Stimulated activated CD8-positive, alpha-beta memory T cell treated with anti-CD3 and anti-CD28 coated beads, Interleukin-4, amount 100 ng/mL, for 1 hour (primary cell): ENCODE measurements around the gene COL6A3.
"Not testable (repeated sequence)": the region's sequence is repeated elsewhere in the genome, so short reads cannot be mapped to it uniquely, and the experiment has no call there.

Experiments used
- DNase-seq, 2 donors: peaks; one replicate each; pipeline ENCODE4 v3.0.0-alpha.2; 2020; ENCODE audit warnings: low read depth in 2 of 2, low spot score in 1 of 2

Gene COL6A3

GRCh38 chr2:237319086-237319820 lies 94.7 kb downstream of the COL6A3 start:
- no peak for DNase-seq

GRCh38 chr2:237316339-237316738 lies 97.6 kb downstream of the COL6A3 start:
- DNase-seq = no peak

GRCh38 chr2:237315829-237316225 lies 98.1 kb downstream of the COL6A3 start:
- no peak for DNase-seq

DNA sequence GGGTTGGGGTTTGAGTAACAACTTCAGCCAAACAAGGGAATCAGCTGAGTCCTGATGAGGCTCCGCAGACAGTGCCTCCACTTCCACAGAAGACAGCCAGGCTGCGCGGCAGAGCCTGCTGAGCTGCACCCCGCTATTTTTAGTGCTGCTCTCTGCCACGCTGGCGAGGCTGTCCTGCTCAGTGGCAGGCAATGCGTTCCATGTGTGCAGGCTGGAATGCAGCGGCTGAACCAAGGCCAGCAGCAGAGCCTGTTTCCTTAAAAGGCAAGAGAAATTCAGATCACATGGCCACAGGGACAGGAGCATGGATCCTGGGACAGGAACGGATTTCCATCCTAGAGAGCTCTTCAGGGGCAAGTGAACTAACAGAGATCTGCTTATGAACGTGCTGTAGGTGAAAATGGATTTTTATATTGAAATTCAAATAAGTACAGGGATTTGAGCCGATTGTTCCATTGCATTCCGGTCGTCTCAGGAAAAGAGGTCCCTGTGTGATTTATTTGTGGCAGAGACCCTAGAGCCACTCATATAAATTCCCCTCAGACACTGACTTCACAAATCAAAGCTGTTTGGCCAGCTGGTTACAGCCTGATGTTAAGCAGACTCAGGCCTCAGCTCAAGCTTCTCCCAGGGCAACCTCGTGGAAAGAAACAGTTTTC lies 98.7 kb downstream of the COL6A3 start:
- DNase-seq = no peak

DNA sequence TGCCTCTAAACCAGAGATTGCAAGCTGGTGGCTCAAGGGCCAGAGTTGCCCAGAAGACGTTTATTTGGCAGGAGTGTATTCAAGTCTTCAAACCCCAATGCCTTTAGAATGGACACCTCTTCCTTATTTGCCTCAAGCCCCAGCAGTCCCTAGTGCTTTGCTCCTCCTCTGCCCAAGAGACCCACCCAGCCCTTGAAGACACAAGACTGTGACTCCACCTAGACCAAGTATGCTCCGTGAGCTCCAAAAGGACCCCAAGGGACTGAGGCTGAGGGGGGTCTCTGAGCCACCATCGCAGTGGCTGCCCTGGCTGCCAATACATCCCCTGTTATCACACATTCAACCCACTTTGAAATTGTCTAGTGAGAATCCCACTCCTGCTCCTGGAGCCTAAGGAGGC lies 99.3 kb downstream of the COL6A3 start:
- no peak for DNase-seq

GRCh38 chr2:237314198-237314597 lies 99.8 kb downstream of the COL6A3 start:
- no peak for DNase-seq

DNA sequence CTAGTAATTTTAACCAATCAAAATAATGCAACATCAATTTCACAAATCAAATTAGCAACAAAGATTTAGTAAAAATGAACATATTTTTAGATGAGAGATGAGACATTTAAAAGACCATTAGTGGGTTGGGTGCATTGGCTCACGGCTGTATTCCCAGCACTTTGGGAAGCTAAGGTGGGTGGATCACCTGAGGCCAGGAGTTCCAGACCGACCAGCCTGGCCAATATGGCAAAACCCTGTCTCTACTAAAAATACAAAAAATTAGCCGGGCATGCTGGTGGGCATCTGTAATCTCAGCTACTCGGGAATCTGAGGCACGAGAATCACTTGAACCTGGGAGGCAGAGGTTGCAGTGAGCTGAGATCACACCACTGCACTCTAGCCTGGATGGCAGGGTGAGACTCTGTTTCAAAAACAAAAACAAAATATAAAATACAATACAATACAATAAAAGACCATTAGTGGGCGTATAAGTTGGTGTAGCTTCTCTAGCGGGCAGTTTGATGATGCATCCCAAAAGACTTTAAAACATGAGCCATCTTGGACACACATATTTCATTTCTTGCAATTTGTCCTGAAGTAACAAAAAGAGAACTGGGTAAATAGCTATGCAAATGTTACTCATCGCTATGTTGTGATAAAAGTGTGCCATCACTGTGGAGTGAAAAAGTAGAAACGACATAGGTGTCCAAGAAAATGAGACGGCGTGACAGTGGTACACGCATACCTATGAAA lies 101.8 kb downstream of the COL6A3 start:
- DNase-seq = no peak

DNA sequence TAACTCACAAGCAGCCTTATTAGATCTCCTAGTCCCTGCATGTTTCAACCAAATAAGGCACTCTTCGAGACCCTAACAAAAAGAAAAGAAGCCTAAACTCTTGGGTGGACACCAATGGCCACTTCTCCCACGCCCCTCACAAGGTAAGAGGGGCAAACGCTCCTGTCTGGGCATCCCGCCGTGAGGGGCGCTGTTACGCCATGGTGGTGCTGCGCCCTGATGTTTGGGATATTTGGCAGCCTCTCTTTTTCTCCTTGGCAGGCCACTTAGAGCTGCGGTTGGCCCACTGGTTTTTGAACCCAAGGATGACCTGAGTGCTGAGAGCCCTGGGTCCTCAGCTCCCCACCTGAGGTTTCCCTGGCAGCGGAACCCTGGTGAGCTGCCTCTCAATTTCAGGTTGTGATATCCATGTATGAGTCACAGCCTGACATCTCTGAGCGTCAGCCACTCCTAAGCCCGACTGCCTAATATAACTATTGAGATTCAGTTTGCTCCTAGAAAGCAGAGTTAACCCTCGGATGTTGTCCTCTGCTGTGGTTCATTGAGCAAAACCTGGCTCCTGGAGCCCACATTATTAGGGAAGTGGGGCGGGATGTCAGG lies 103.3 kb downstream of the COL6A3 start:
- no peak for DNase-seq

- DNase-seq = no peak
Measured at GRCh38 chr2:237309416-237309815, 104.5 kb downstream of the COL6A3 start.

- DNase-seq = no peak
Measured at GRCh38 chr2:237309011-237309410, 105.0 kb downstream of the COL6A3 start.

DNA sequence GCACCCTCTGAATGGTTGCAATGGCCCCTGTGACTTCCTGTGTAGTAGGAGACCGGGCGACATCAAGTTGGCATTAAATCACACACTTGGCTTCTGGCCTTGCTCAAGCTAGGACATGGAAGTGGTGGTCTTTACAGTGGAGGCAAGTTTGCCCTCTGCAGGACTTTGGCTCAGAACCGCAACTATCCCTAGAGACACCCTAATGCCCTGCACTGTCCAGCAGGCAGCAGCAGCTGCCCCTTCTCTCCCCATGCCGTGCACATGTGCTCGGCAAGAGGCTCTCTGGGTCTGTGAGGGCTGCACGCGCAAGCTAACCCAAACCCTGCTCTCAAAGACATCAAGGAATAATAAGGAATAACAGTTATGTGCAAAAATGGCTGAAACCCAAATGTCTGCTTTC lies 106.5 kb downstream of the COL6A3 start:
- DNase-seq = no peak

DNA sequence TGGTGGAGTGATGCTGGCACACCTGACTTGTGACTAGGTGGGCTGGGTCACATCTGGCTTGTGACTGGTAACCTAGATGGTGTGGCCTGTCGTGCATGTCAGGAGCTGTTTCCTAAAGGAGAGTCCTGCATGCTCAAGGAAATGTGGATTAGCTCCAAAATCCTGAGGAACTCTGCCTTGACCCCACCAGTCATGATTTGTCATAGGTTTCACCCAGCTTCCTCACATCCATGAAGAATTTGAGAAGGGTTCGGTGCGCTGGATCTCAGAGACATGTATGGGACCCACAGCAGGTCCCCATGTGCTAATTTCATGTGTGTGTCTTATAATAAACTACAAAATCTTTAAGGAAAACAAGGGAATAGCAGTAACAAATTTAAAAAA lies 107.2 kb downstream of the COL6A3 start:
- DNase-seq = no peak

GRCh38 chr2:237306083-237306786 lies 107.7 kb downstream of the COL6A3 start:
- DNase-seq = no peak

DNA sequence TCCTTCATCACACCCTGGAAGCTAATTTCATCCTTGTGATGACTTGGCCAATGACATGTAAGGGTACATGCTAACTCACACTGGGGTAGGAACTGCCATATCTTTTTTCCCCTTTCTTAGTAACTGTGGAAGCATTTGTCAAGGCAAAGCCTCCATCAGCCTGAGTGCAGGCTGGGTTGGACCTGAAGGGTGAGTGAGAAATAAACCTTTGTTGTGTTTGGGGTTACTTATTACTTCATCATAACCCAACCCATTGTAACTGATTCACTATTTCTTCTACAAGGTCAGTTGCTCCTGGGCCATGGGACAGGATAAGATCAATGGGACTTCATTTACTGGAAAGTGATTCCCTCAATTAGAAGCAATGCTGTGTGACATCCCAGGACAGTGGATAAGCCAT lies 108.4 kb downstream of the COL6A3 start:
- no peak for DNase-seq

DNA sequence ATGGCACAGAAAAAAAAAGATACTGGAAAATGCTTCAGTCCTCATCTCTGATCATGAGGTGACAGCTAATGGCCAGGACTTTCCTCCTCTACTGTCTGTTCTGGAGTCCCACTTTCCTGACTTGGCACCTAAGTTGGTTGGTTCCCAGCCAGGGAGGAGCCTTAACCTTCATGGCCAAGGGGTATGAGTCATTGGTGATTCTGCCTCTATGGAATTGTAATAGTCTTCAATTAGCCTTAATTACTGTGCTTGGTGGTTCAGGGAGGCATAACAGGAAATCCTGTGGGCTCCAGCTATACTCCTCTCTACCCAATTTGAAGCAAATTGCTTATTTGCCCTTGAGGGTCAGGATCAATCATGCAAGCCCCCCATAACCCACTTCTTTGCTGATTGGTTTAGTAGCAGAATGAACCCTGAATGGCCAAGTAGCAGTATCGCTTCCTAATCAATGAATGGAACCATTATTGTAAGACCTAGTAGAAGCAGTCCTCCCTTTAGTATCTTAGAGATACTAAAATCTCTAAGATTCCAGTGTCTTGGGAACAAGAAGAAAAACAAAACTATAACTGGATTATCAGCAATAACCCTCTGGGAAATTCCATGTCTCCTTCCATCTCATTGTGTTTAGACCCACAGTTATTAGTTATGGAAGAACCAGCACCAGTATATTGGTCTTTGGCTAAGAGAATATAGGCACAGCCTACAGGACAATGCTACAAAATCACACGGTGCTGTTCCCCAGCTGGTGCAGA lies 109.0 kb downstream of the COL6A3 start:
- DNase-seq = no peak

GRCh38 chr2:237303244-237303643 lies 110.7 kb downstream of the COL6A3 start:
- DNase-seq = not testable (repeated sequence)

DNA sequence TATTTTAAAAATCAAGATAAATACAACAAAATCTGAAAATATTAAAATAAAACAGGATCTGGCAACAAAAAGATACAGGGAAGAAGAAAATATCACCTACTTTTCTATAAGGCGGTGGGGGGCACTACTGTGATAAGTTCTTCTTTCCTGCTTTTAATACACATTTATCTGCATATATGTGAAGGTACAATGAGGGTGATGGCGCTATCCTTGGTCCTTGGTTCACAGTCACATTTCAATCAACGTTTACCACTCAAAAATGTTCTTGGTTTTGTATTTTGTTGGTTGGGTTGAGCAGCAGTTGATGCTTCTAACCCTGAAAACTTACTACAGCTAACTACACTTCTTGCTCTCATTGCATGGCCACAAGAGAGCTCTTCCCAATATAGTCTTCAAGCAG lies 112.4 kb downstream of the COL6A3 start:
- DNase-seq = no peak

DNA sequence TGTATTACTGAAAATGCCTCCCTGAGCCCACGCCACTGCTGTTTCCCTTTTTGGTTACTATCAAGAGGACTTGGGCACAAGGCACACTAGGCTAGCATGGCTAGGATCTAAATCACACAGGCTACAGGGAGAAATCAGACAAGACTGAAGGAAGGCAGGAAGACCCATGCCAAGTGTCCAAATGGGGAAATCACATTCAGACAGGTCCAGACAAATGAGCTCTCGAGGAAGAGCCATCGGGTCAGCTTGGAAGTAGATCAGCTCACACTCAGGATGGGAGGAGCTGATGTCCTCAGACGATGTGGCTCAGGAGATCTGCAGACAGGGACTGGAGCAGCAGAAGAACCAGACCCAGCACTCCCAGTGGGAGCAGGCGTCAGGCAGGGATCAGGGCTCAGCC lies 113.2 kb downstream of the COL6A3 start:
- DNase-seq = no peak

- DNase-seq = no peak
Measured at GRCh38 chr2:237299906-237300305, 114.1 kb downstream of the COL6A3 start.
